ENCODE measurements around the gene MACROD1. TPM values are rescaled to one million over a fixed set of nuclear protein-coding genes. Genes with fewer than 3 reads are reported as not detected.

MACROD1 gene
- total RNA-seq, 1 donor from 2014 or later = 139 TPM

- no peak for ATAC-seq
- DNase-seq = no peak
- intact Hi-C loops (cut with micrococcal nuclease) = no loop called here
Measured at GRCh38 chr11:64032050-64032449, 133.9 kb downstream of the MACROD1 start.

- DNase-seq (no peak), ATAC-seq (no peak)
- intact Hi-C loops (cut with micrococcal nuclease) = no loop called here
Measured at GRCh38 chr11:64031001-64031400, 134.9 kb downstream of the MACROD1 start.

GRCh38 chr11:64029773-64030172 is 136.1 kb downstream of the MACROD1 start:
- intact Hi-C loops (cut with micrococcal nuclease) = no loop called here
- no peak for DNase-seq
- ATAC-seq = no peak

GRCh38 chr11:64028398-64029115 is 137.4 kb downstream of the MACROD1 start:
- intact Hi-C loops (cut with micrococcal nuclease) = no loop called here
- ATAC-seq = no peak
- DNase-seq = no peak

- ATAC-seq (no peak), DNase-seq (no peak)
- intact Hi-C loops (cut with micrococcal nuclease) = no loop called here
Measured at GRCh38 chr11:64027651-64028397, 138.1 kb downstream of the MACROD1 start.

GRCh38 chr11:64026575-64027205 is 139.2 kb downstream of the MACROD1 start:
- ATAC-seq = no peak
- intact Hi-C loops (cut with micrococcal nuclease) = no loop called here
- DNase-seq = no peak

GRCh38 chr11:64025205-64025604 is 140.7 kb downstream of the MACROD1 start:
- DNase-seq = no peak
- ATAC-seq = no peak
- intact Hi-C loops (cut with micrococcal nuclease) = no loop called here

GRCh38 chr11:64023712-64024710 is 141.9 kb downstream of the MACROD1 start:
- intact Hi-C loops (cut with micrococcal nuclease) = no loop called here
- DNase-seq (peak; percentile 55), ATAC-seq (peak; percentile 6)

GRCh38 chr11:64022125-64022784 is 143.7 kb downstream of the MACROD1 start:
- intact Hi-C loops (cut with micrococcal nuclease) = no loop called here
- ATAC-seq = no peak
- DNase-seq = no peak

GRCh38 chr11:64021757-64022093 is 144.2 kb downstream of the MACROD1 start:
- DNase-seq (peak; percentile 62), ATAC-seq (peak; percentile 51)

GRCh38 chr11:64020976-64021756 is 144.7 kb downstream of the MACROD1 start:
- ATAC-seq (no peak), DNase-seq (no peak)
- intact Hi-C loops (cut with micrococcal nuclease) = no loop called here

More at GRCh38 chr11:64021757-64022093, 144.2 kb downstream of the MACROD1 start:
- intact Hi-C loops (cut with micrococcal nuclease) = no loop called here

GRCh38 chr11:64019106-64020037 is 146.5 kb downstream of the MACROD1 start:
- intact Hi-C loops (cut with micrococcal nuclease) = no loop called here
- peak; percentile 72 for ATAC-seq
- DNase-seq = peak; percentile 79

GRCh38 chr11:64018310-64018709 is 147.6 kb downstream of the MACROD1 start:
- DNase-seq (no peak), ATAC-seq (peak; percentile 17)
- intact Hi-C loops (cut with micrococcal nuclease) = no loop called here

GRCh38 chr11:64017945-64018224 is 148.0 kb downstream of the MACROD1 start:
- no peak for ATAC-seq
- intact Hi-C loops (cut with micrococcal nuclease) = no loop called here
- DNase-seq = no peak

GRCh38 chr11:64015935-64016845 is 149.7 kb downstream of the MACROD1 start:
- intact Hi-C loops (cut with micrococcal nuclease) = no loop called here
- no peak for DNase-seq
- ATAC-seq = no peak

GRCh38 chr11:64015510-64015909 is 150.4 kb downstream of the MACROD1 start:
- intact Hi-C loops (cut with micrococcal nuclease) = no loop called here
- no peak for DNase-seq
- no peak for ATAC-seq

All from left ventricle myocardium superior (tissue), 1 donor.